ENCODE measurements around the gene CSTPP1.
"Not testable (repeated sequence)": the region's sequence is repeated elsewhere in the genome, so short reads cannot be mapped to it uniquely, and the experiment has no call there.

Gene CSTPP1

GRCh38 chr11:46997796-46998195 is 61.2 kb downstream of the CSTPP1 start:
- DNase-seq, result not testable (repeated sequence)

DNA sequence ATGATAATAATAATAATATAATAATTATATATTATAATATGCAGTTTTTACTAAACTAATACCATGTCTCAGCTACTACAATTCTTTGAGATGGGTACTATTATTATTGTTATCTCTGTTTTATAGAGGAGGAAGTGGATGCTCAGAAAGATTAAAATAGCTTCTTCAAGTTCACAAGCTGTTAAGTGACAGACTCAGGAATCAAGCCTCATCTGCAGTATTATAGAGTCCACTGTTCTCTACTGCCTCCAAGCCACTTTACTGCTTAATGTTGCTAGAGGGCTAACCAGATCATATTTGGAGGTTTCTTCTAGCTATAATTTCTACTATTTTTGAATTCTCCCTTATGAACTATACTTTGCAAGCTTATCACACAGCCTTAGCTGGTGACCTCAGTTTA is 62.7 kb downstream of the CSTPP1 start:
- no peak for DNase-seq

GRCh38 chr11:47000033-47000432 is 63.5 kb downstream of the CSTPP1 start:
- no peak for DNase-seq

DNA sequence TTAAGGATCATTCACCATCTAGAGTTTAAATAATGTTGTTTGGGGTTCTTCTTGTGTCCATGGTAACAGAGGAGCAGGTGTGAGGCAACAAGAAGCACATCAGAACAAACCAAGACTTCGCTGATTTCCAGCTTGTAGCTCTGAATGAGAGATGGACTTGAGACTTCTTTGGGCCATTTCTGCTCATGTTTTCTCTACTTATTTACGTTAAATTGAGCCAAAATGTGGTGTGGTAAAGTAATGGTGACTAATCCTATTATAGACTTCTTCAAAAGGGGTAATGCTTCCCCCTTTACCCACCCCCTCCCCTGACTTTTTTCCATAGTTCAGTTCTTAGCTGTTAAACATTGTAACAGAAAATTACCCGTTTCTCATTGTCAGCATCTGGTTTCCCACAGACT is 65.2 kb downstream of the CSTPP1 start:
- DNase-seq, result no peak

GRCh38 chr11:47002390-47002789 is 65.8 kb downstream of the CSTPP1 start:
- no peak for DNase-seq

DNA sequence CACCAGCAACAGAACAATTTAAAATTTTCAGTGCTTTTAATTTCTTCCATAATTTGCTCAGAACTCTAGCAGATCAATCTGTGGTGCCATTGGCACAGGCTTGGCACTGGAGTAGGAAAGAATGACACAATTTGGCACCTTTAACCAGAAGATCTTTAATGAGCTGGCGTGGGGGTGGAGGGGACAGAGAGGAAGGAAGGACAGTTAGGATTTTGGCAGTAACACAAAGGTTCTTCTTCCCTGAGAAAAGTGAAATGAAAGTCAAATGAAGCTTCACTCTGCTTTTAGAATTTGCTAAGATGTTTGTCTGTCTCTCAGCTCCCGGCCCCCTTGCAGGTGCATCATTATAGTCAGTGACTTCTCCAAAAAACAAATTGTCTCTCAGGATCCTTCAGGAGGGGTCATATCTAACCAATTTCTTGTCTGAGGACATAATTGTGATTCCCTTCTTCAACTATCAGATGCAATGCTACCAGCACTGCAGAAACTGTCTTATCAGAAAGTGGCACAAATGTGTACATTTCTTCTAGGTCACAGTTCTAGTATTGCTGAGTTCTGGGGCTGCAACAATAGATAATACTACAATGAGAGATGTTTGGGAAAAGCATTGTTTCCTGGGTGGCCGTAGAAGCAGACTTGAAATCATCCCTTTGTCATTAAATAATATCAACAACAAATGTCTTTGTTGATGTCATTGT is 66.8 kb downstream of the CSTPP1 start:
- DNase-seq, result no peak

DNA sequence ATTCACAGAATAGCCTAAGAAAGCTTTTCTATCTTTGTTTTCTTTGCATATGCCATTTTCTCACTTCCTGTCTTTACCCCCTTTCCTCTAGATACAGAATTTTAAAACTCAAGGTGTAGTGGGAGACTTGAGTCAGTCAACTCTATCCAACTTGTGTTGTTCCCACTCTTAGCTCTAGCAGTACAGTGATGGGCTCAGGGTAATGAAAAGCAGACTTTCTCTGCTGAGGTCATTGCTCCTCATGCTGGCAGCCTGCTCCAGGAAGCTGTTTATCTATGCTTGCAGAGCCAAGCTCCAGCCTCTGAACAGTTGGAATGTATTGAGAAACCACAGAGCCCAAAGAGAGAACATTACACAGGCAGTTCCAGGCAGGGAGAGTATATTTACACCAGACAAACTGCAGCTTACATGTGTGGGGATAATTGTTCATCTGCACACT is 68.1 kb downstream of the CSTPP1 start:
- DNase-seq, result no peak

DNA sequence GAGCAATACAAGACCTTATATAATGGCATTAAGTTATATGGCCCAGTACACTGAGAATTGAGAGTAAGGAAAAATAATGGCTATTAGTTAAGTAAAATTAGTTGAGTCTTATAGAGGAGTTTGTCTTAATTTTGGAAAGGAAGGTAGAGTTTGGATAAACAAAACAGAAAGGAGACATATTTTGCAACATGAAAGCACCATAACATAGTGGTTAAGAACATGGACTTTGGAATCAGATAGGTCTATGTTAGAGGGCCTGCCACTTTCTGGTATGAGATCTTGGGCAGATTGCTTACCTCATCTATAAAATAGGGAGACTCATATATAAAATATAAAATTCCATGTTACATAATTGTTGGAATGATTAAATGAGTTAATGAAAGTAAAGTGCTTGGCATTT is 68.9 kb downstream of the CSTPP1 start:
- DNase-seq, result no peak

GRCh38 chr11:47007579-47007978 is 71.0 kb downstream of the CSTPP1 start:
- DNase-seq, result no peak

DNA sequence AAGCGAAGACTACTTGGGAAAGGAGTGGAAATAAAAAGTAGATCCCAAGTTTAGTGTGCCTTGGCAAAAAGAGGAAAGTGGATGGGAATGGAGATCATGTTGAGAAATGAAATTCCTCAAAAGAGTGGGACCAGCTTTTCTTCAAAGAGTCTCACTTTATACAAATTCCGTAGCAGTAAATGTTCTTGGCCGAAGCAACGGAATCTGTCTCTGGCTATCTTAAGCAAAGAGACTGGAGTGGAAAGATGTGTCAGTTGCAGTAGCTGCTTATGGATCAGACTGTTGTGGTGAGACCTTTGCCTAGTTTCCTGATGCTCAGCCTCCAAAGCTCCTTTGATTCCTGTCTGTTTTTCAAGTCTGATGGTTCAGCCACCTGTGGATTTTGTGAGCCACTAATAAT is 73.6 kb downstream of the CSTPP1 start:
- DNase-seq, result no peak

DNA sequence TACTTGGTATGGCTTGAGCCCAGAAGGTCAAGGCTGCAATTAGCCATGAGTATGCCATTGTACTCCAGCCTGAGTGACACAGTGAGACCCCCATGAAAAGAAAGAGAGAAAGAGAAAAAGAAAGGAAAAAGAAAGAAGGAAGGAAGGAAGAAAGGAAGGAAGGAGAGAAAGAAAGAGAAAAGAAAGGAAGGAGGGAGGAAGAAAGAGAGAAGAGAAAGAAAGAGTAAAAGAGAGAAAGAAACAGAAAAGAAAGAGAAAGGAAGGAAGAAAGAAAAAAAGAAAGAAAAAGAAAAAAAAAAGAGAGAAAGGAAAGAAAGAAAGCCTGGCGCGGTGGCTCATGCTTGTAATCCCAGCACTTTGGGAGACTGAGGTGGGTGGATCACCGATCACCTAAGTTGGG is 77.5 kb downstream of the CSTPP1 start:
- DNase-seq, result no peak

DNA sequence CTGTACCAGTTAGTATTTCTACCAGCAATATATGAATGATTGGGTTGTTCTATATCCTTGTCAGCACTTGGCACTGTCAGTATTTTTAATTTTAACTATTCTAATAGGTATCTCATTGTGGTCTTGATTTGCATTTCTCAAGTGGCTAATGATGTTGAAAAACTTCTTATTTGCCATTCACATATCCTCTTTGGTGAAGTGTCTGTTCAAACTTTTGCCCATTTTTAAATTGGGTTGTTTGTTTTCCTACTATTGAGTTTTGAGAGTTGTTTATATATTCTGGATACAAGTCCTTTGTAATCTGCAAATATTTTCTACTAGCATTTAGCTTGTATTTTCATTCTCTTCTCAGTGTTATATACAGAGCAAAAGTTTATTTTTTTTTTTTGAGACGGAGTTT is 82.1 kb downstream of the CSTPP1 start:
- DNase-seq, result no peak

- no peak for DNase-seq
These were observed 84.4 kb downstream of the CSTPP1 start for GRCh38 chr11:47020793-47021526.

GRCh38 chr11:47021527-47021818 is 84.9 kb downstream of the CSTPP1 start:
- DNase-seq, result no peak

- no peak for DNase-seq
These were observed 85.4 kb downstream of the CSTPP1 start for GRCh38 chr11:47021965-47022364.

DNA sequence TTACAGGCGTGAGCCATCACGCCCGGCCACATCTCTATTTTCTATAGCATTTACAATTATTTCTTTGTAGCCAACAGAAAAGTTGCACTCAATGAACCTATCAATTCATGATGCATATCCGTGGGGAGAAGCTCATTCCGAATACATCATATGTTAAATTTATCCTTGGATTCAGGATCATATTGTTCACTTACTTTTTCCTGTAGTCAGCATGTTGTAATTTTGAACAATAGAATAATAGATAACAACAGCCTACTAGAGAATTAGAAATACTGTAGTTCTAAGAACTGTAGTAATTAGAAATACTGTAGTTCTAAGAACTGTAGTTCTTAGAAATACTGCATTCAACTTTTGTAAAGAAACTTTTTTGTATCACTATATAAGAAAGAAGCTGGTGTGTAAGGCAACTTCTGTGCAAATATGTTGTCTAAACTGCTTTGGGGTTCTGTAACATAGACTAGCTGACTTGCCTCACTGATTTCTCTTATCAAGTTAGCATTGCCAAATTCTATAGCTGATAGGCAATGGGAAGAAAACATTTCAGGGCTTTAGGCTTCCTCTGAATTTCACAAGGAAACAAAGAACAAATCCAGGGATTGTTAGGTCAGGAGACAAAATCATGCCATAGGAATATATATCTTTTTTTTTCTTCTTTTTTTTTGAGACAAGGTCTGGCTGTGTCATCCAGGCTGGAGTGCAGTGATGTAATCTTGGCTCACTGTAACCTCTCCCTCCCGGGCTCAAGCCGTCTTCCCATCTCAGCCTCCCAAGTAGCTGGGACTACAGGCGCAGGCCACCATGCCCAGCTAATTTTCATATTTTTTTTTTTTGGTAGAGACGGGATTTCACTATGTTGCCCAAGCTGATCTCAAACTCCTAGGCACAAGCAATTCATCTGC is 91.9 kb downstream of the CSTPP1 start:
- no peak for DNase-seq

DNA sequence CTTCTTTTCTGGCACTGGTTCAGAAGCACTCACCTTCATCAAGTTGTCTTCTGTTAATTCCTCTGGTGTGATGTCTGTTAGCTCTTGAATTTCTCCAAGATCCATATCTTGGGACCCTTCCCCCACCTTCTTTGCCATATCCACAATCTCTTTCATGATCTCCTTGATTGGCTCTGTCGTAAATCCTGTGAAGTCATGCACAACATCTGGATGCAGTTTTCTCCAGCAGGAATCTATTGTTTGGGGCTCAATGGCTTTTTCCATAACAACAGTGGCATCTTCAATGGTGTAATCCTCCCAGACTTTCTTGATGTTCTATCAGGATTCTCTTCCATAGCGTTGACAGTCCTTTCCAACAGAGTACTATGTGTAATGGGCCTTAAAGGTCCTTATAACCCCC is 96.9 kb downstream of the CSTPP1 start:
- no peak for DNase-seq

GRCh38 chr11:47034091-47034490 is 97.5 kb downstream of the CSTPP1 start:
- no peak for DNase-seq

DNA sequence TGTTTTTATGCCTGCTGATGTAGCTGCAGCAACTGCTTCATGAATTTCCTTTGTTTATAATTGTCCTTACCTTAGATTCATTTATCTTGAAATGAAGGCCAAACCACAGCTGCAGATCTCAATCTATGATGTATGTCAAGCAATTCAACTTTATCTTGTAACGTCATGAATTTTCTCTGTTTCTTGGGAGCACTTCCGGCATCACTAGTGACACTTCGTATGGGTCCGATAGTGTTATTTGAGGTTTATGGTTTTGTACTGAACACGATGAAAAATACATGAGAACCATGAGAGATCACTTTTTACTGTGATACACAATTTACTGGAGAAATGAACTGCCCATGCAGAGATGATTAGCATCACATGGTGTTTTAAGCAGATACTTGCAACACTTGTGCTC is 98.5 kb downstream of the CSTPP1 start:
- no peak for DNase-seq

GRCh38 chr11:47044119-47044518 is 107.6 kb downstream of the CSTPP1 start:
- DNase-seq, result no peak

DNA sequence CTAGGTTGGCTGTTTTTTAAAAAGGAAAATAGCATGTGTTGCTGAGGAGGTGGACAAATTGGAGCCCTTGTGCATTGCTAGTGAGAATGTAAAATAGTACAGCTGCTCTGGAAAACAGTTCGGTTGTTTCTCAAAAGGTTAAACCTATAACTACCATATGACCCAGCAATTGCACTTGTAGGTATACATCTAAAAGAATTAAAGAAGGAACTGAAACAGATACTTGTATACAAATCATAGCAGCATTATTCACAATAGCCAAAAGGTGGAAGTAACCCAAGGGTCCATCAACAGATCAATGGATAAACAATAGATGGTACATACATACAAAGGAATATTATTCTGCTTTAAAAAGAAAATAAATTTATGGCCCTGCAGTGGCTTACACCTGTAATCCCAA is 111.4 kb downstream of the CSTPP1 start:
- DNase-seq, result no peak

GRCh38 chr11:47050284-47050683 is 113.7 kb downstream of the CSTPP1 start:
- no peak for DNase-seq

DNA sequence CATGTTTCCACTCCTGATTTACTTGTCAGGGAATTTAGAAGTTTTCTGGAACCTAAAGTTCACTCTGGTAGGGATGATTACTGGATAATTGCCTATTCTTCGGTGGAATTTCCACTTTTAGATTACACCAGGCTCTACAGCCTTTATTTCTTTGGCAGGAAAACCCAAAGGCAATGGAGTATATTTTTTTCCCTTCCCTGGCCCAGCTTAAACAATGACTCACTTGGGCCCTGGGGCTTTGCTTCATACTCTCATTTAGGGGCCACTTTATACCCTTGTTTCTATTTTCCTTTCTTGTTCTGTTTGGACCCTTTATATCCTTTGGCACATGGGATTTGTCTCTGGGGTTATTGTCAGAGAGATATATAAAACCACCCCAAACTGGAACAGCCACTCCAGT is 114.7 kb downstream of the CSTPP1 start:
- DNase-seq, result no peak

DNA sequence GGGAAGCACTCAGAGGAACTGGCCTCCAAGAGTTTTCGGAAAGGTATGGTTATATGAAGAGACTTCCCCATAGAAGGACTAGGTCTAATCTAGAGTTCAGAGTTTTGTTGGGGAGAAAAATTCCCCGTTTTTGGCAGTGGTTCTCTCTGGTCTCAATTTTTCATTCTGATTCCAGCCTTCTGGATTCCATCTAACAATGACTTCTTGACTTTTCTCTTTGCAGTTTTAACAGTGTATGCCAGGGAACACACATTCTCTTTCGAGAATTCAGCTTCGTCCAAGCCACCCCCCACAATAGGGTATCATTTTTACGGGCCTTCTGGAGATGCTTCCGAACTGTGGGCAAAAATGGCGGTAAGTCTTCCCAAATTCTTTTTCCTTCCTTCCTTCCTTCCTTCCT is 115.6 kb downstream of the CSTPP1 start:
- no peak for DNase-seq
